CD14-positive monocyte (primary cell): ENCODE results near the gene C1orf226. TPM values are rescaled to one million over a fixed set of nuclear protein-coding genes. Genes with fewer than 3 reads are reported as not detected.

Experiments used
- DNase-seq, 3 donors: peaks; one replicate each; pipeline ENCODE4 v3.0.0-alpha.2; 2011 to 2022
- H2AFZ ChIP-seq: 2 replicates; pipeline ENCODE4 v1.6.0; 2012; ENCODE audit warnings: mild to moderate bottlenecking, low read depth, low read length, inconsistent platforms; ENCODE audit not compliant: insufficient read depth, poor library complexity, severe bottlenecking
- H3K27ac ChIP-seq, 2 donors: 1 replicate in 1 of 2; 2 replicates in 1 of 2; pipeline ENCODE4 v1.5.1; 2012 to 2013; ENCODE audit warnings: low read length in 2 of 2, control low read depth in 1 of 2, inconsistent platforms in 1 of 2, low read depth in 1 of 2, mild to moderate bottlenecking in 1 of 2
- H3K27me3 ChIP-seq, 2 donors: one replicate each; pipeline versions ENCODE4 v1.6.0 to v1.6.1; 2011 to 2013; ENCODE audit warnings: low read length in 2 of 2; ENCODE audit not compliant: control insufficient read depth in 2 of 2, insufficient read depth in 2 of 2
- H3K36me3 ChIP-seq, 2 donors: replicated peaks in 1 of 2; 1 replicate in 1 of 2; 2 replicates in 1 of 2; pipeline versions ENCODE4 v1.5.1 to v1.6.1; 2012 to 2013; ENCODE audit warnings: low read length in 2 of 2, control low read depth in 1 of 2, inconsistent platforms in 1 of 2, mild to moderate bottlenecking in 1 of 2; ENCODE audit not compliant: insufficient read depth in 2 of 2, control insufficient read depth in 1 of 2
- H3K4me1 ChIP-seq, 2 donors: 1 replicate in 1 of 2; 2 replicates in 1 of 2; pipeline versions ENCODE4 v1.5.1 to v1.6.1; 2012 to 2013; ENCODE audit warnings: low read length in 2 of 2, control low read depth in 1 of 2, inconsistent platforms in 1 of 2, mild to moderate bottlenecking in 1 of 2, moderate library complexity in 1 of 2; ENCODE audit not compliant: insufficient read depth in 2 of 2, control insufficient read depth in 1 of 2
- H3K4me2 ChIP-seq: replicated peaks from 2 replicates; pipeline ENCODE3; 2012; ENCODE audit warnings: low read length, moderate library complexity, mild to moderate bottlenecking; ENCODE audit not compliant: poor library complexity, severe bottlenecking; ENCODE audit errors: extremely low read depth
- H3K4me3 ChIP-seq, 3 experiments: fragments of 200-600 bp in 1 of 3; sonication (generic) in 1 of 3; replicated peaks in 1 of 3; 1 replicate in 2 of 3; 2 replicates in 1 of 3; pipeline ENCODE4 v1.5.1; 2011 to 2013; ENCODE audit warnings: low read length in 3 of 3, mild to moderate bottlenecking in 3 of 3, control low read depth in 2 of 3, low read depth in 2 of 3, inconsistent platforms in 1 of 3, moderate library complexity in 1 of 3
- H3K79me2 ChIP-seq: 2 replicates; pipeline ENCODE4 v1.6.0; 2012; ENCODE audit warnings: mild to moderate bottlenecking, control low read depth, inconsistent platforms, low read length, moderate library complexity; ENCODE audit not compliant: insufficient read depth
- H3K9ac ChIP-seq: 2 replicates; pipeline ENCODE4 v1.6.0; 2017; ENCODE audit warnings: low read length, mild to moderate bottlenecking; ENCODE audit not compliant: insufficient read depth, poor library complexity, severe bottlenecking
- H3K9me3 ChIP-seq, 2 donors: replicated peaks in 1 of 2; 1 replicate in 1 of 2; 2 replicates in 1 of 2; pipeline versions ENCODE4 v1.5.1 to v1.6.1; 2012 to 2013; ENCODE audit warnings: low read length in 2 of 2, control low read depth in 1 of 2; ENCODE audit not compliant: control insufficient read depth in 1 of 2, insufficient read depth in 1 of 2
- H4K20me1 ChIP-seq: 2 replicates; pipeline ENCODE4 v1.6.0; 2012; ENCODE audit warnings: mild to moderate bottlenecking, low read length, control low read depth, moderate library complexity; ENCODE audit not compliant: insufficient read depth
- H3K27ac Mint-ChIP-seq, 7 donors: one replicate each; pipeline ENCODE4 v1.8.0; 2020; ENCODE audit warnings: mild to moderate bottlenecking in 7 of 7, mixed read lengths in 7 of 7, moderate library complexity in 6 of 7, inconsistent platforms in 2 of 7
- H3K27me3 Mint-ChIP-seq, 3 donors: one replicate each; pipeline ENCODE4 v1.8.0; 2021 to 2022; ENCODE audit warnings: low read depth in 3 of 3, mild to moderate bottlenecking in 3 of 3, mixed read lengths in 3 of 3, moderate library complexity in 3 of 3, inconsistent platforms in 1 of 3
- H3K36me3 Mint-ChIP-seq, 2 donors: one replicate each; pipeline ENCODE4 v1.8.0; 2020; ENCODE audit warnings: mixed read lengths in 2 of 2, inconsistent platforms in 1 of 2, mild to moderate bottlenecking in 1 of 2
- H3K4me1 Mint-ChIP-seq: one replicate; pipeline ENCODE4 v1.8.0; 2020; ENCODE audit warnings: mild to moderate bottlenecking, mixed read lengths
- H3K4me3 Mint-ChIP-seq, 2 donors: one replicate each; pipeline ENCODE4 v1.8.0; 2020; ENCODE audit warnings: mild to moderate bottlenecking in 2 of 2, mixed read lengths in 2 of 2, moderate library complexity in 1 of 2
- H3K9me3 Mint-ChIP-seq, 7 donors: one replicate each; pipeline ENCODE4 v1.8.0; 2020 to 2022; ENCODE audit warnings: mixed read lengths in 7 of 7, mild to moderate bottlenecking in 6 of 7, moderate library complexity in 6 of 7, inconsistent platforms in 2 of 7
- CTCF ChIP-seq: fragments of 200-600 bp; IDR thresholded peaks from one replicate; pipeline ENCODE4 v1.8.0; 2022; ENCODE audit warnings: antibody characterized with exemption, mild to moderate bottlenecking
- WGBS: methylation state at CpG from one replicate; pipeline ENCODE4 v1.1.5; 2013; ENCODE audit warnings: missing lambda C conversion rate; ENCODE audit not compliant: insufficient coverage; 5-methylcytosine and 5-hydroxymethylcytosine counted together
- intact Hi-C, 2 donors: fragments of 100-400 bp; cut with micrococcal nuclease; formaldehyde crosslinking; loops; one replicate each; pipeline versions ENCODE4 v1.15.0 to v1.15.1; 2023
- polyA plus RNA-seq, 3 donors: library from polyadenylated mRNA; depleted of rRNA in 1 of 3; unstranded in 2 of 3; stranded (reverse) in 1 of 3; fragments of 300-500 nt in 2 of 3; fragments of >200 nt in 1 of 3; fragmentation: Illumina TruSeq in 2 of 3; gene quantifications; 1 replicate in 2 of 3; 2 replicates in 1 of 3; pipeline ENCODE4 v1.2.3, GENCODE V29; 2012 to 2021

C1orf226 gene
- polyA plus RNA-seq, 3 donors: 0.10 to 0.31 TPM; not detected in 1

GRCh38 chr1:162366671-162367070, 14.9 kb upstream of the C1orf226 start:
- H3K4me3 ChIP-seq: peak overlapping the region in 1 of 3 experiments; percentile 50
- no peaks in the 10 kb centered on the region for H4K20me1 ChIP-seq
- H2AFZ ChIP-seq: no peak overlapping the region
- Mint-ChIP-seq H3K9me3 (peaks cover 0 to 2% (median 0%) of the 10 kb centered on the region in 7 donors), H3K27ac (peak overlapping the region in 1 of 7 donors; percentile 23), H3K4me3 (peak overlapping the region; percentile 56 to 66), H3K4me1 (peaks cover 3% of the 10 kb centered on the region), H3K27me3 (peaks cover 0 to 3% (median 2%) of the 10 kb centered on the region in 3 donors), H3K36me3 (peaks cover 0 to 9% of the 10 kb centered on the region in 2 donors)
- no peak overlapping the region for H3K27ac ChIP-seq
- no peaks in the 10 kb centered on the region for H3K27me3 ChIP-seq
- TF ChIP-seq CTCF: no peak
- no peak overlapping the region for H3K9ac ChIP-seq
- H3K9me3 ChIP-seq: no peaks in the 10 kb centered on the region
- H3K36me3 ChIP-seq: peaks cover 0 to 5% of the 10 kb centered on the region in 2 donors
- H3K79me2 ChIP-seq: no peaks in the 10 kb centered on the region
- no peaks in the 10 kb centered on the region for H3K4me1 ChIP-seq
- H3K4me2 ChIP-seq: no peak overlapping the region
- 97% methylated on average over 5 of the region's 9 CpGs for WGBS
- DNase-seq: no peak
- intact Hi-C loops: no loop called here

GRCh38 chr1:162367073-162367472, 14.5 kb upstream of the C1orf226 start:
- H3K79me2 ChIP-seq: no peaks in the 10 kb centered on the region
- no peak for DNase-seq
- no peak overlapping the region for H3K4me2 ChIP-seq
- H4K20me1 ChIP-seq: no peaks in the 10 kb centered on the region
- intact Hi-C loops: no loop called here
- no peaks in the 10 kb centered on the region for H3K4me1 Mint-ChIP-seq
- H3K9ac ChIP-seq: no peak overlapping the region
- H3K4me3 Mint-ChIP-seq: peak overlapping the region; percentile 56 to 66
- H3K36me3 ChIP-seq: peaks cover 0 to 5% of the 10 kb centered on the region in 2 donors
- no peaks in the 10 kb centered on the region for H3K9me3 ChIP-seq
- H3K36me3 Mint-ChIP-seq: peaks cover 0 to 9% of the 10 kb centered on the region in 2 donors
- peaks cover 0 to 3% (median 2%) of the 10 kb centered on the region in 3 donors for H3K27me3 Mint-ChIP-seq
- H3K4me3 ChIP-seq: peak overlapping the region in 1 of 3 experiments; percentile 50
- no peaks in the 10 kb centered on the region for H3K4me1 ChIP-seq
- peaks cover 0 to 2% (median 0%) of the 10 kb centered on the region in 7 donors for H3K9me3 Mint-ChIP-seq
- H3K27ac Mint-ChIP-seq: peak overlapping the region in 1 of 7 donors; percentile 23
- no peaks in the 10 kb centered on the region for H3K27me3 ChIP-seq
- no peak overlapping the region for H2AFZ ChIP-seq
- WGBS: 97% methylated on average over 36 of the region's 36 CpGs
- H3K27ac ChIP-seq: no peak overlapping the region
- no peak for TF ChIP-seq CTCF
